PFSK-1 (cell line): ENCODE measurements around the gene ANKRD26.

Source experiments
- POLR2AphosphoS5 ChIP-seq: IDR thresholded peaks from 2 replicates; pipeline ENCODE4 v1.6.1; 2012; ENCODE audit warnings: low read depth, mild to moderate bottlenecking, control low read depth, low read length, moderate library complexity
- SIN3A ChIP-seq: IDR thresholded peaks from 2 replicates; pipeline ENCODE4 v1.6.1; 2012; ENCODE audit warnings: mild to moderate bottlenecking, low read length, moderate library complexity, borderline replicate concordance; ENCODE audit not compliant: insufficient read depth
- TAF1 ChIP-seq: IDR thresholded peaks from 2 replicates; pipeline ENCODE4 v1.6.1; 2012; ENCODE audit warnings: low read length, control low read depth, borderline replicate concordance; ENCODE audit not compliant: insufficient read depth
- TF ChIP-seq, protein P1 (sequence below), 2 experiments: IDR thresholded peaks; 2 replicates each; pipeline versions ENCODE4 v1.6.1 to v1.8.0; 2011 to 2012; ENCODE audit warnings: low read depth in 2 of 2, low read length in 2 of 2, control low read depth in 1 of 2, inconsistent platforms in 1 of 2, mild to moderate bottlenecking in 1 of 2, moderate library complexity in 1 of 2; ENCODE audit not compliant: insufficient read depth in 1 of 2

DNA sequence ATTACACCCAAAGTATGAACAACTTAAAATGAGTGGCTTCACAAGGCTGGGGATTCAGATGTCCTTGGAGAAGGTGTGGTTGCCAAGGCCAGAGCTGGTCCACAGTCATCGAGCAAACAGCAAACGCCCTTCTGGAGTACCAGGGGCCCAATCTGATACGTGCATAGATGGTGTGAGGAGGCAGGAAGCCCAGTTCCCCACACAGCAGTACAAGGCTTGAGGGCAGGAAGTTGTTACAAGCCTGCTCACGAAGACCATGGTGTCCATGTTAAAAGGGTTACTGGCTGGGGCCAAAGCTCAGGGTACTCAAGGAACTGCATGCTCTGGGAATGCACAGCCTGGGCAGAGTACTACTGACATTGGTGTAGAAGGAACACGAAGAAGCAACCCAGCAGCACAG, 4.6 kb upstream of the ANKRD26 start:
- TF ChIP-seq TAF1 (no peak), POLR2AphosphoS5 (no peak), SIN3A (no peak)
- TF ChIP-seq, protein P1, sequence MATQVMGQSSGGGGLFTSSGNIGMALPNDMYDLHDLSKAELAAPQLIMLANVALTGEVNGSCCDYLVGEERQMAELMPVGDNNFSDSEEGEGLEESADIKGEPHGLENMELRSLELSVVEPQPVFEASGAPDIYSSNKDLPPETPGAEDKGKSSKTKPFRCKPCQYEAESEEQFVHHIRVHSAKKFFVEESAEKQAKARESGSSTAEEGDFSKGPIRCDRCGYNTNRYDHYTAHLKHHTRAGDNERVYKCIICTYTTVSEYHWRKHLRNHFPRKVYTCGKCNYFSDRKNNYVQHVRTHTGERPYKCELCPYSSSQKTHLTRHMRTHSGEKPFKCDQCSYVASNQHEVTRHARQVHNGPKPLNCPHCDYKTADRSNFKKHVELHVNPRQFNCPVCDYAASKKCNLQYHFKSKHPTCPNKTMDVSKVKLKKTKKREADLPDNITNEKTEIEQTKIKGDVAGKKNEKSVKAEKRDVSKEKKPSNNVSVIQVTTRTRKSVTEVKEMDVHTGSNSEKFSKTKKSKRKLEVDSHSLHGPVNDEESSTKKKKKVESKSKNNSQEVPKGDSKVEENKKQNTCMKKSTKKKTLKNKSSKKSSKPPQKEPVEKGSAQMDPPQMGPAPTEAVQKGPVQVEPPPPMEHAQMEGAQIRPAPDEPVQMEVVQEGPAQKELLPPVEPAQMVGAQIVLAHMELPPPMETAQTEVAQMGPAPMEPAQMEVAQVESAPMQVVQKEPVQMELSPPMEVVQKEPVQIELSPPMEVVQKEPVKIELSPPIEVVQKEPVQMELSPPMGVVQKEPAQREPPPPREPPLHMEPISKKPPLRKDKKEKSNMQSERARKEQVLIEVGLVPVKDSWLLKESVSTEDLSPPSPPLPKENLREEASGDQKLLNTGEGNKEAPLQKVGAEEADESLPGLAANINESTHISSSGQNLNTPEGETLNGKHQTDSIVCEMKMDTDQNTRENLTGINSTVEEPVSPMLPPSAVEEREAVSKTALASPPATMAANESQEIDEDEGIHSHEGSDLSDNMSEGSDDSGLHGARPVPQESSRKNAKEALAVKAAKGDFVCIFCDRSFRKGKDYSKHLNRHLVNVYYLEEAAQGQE (IDR thresholded peaks at IDR 0.05; ENCODE audit: insufficient read depth in 1 of 2, low read depth in 2 of 2, low read length in 2 of 2): no peak
